Measurements from ENCODE around the gene PDGFB.

Gene PDGFB

DNA sequence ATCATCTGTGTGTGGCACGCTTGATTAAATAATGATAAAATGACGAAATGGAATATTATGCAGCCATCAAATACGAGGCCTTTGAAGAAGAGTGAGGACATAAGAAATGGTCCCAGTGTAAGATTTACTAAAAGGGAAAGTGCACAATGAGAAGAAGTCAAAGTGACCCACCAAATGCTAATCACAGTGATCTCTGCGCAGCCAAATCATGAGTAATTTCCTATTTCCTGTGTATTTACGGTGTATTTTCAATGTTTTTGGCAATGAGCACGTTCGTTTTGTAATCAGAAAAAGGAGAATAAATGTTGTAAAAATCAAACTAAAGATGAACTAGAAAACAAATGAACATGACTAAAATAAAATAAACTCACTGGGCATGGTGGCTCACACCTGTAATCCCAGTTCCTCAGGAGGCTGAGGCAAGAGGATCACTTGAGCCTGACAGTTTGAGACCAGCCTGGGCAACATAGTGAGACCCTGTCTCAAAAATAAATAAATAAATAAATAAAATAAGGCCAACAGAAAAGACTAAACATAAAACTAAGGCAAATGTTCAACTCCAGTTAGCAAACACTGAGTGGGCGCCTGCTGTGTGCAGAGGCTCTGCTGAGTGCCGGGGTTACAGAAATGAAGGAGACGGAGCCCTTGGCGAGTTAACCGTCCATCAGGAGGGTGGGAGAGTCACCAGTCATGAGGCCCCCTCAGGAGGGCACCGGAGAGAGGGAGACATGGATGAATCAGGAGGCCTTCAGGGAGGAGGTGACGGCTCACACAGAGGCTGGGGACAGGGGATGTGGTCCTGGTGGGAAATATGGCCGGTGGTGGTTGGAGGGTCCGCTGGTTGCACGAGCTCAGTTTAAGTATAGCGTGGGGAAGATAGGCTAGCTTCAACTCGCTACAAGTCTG is 66.3 kb downstream of the PDGFB start:
- peaks cover 52% of the 10 kb centered on the region for H3K4me1 ChIP-seq (ENCODE audit: insufficient read depth, poor library complexity, severe bottlenecking)
- ATAC-seq (ENCODE audit: low read depth) = no peak
- no peak for DNase-seq (ENCODE audit: low spot score)
- H3K27ac ChIP-seq (ENCODE audit: poor library complexity, severe bottlenecking) = peak overlapping the region; percentile 96
- H3K9me3 ChIP-seq (ENCODE audit: severe bottlenecking) = no peaks in the 10 kb centered on the region
- H3K4me3 ChIP-seq (ENCODE audit: severe bottlenecking) = no peak overlapping the region
- H3K36me3 ChIP-seq (ENCODE audit: low read depth) = no peaks in the 10 kb centered on the region
- no peaks in the 10 kb centered on the region for H3K27me3 ChIP-seq (ENCODE audit: insufficient read depth, poor library complexity, severe bottlenecking)
- TF ChIP-seq, protein P1, sequence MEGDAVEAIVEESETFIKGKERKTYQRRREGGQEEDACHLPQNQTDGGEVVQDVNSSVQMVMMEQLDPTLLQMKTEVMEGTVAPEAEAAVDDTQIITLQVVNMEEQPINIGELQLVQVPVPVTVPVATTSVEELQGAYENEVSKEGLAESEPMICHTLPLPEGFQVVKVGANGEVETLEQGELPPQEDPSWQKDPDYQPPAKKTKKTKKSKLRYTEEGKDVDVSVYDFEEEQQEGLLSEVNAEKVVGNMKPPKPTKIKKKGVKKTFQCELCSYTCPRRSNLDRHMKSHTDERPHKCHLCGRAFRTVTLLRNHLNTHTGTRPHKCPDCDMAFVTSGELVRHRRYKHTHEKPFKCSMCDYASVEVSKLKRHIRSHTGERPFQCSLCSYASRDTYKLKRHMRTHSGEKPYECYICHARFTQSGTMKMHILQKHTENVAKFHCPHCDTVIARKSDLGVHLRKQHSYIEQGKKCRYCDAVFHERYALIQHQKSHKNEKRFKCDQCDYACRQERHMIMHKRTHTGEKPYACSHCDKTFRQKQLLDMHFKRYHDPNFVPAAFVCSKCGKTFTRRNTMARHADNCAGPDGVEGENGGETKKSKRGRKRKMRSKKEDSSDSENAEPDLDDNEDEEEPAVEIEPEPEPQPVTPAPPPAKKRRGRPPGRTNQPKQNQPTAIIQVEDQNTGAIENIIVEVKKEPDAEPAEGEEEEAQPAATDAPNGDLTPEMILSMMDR (IDR thresholded peaks at IDR 0.05; ENCODE audit: poor library complexity, severe bottlenecking) = no peak

DNA sequence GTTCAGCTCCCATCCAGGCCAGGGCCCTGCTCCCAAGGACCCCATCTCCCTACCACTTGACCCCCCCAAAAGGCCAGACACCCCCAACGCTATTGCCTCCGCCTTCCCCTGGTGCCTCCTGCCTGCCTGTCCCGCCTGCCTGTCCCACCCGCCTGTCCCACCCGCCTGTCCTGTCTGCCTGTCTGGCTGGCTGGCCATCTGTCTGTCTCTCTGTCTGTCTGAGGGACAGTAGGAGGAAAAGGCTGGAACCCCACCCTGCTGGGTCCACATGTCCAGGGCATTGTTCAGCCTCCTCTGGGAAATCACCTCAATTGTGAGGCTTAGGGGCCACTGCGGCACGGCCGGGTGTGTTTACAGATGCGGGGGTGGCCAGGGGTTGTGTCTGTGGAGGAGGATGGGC is 67.0 kb downstream of the PDGFB start:
- H3K27me3 ChIP-seq (ENCODE audit: insufficient read depth, poor library complexity, severe bottlenecking) = no peaks in the 10 kb centered on the region
- TF ChIP-seq, protein P1 (IDR thresholded peaks at IDR 0.05; ENCODE audit: poor library complexity, severe bottlenecking) = no peak
- H3K36me3 ChIP-seq (ENCODE audit: low read depth) = no peaks in the 10 kb centered on the region
- DNase-seq (ENCODE audit: low spot score) (no peak), ATAC-seq (ENCODE audit: low read depth) (no peak)
- H3K9me3 ChIP-seq (ENCODE audit: severe bottlenecking) = no peaks in the 10 kb centered on the region
- H3K27ac ChIP-seq (ENCODE audit: poor library complexity, severe bottlenecking) = peak overlapping the region; percentile 96
- H3K4me1 ChIP-seq (ENCODE audit: insufficient read depth, poor library complexity, severe bottlenecking) = peaks cover 52% of the 10 kb centered on the region
- H3K4me3 ChIP-seq (ENCODE audit: severe bottlenecking) = no peak overlapping the region

DNA sequence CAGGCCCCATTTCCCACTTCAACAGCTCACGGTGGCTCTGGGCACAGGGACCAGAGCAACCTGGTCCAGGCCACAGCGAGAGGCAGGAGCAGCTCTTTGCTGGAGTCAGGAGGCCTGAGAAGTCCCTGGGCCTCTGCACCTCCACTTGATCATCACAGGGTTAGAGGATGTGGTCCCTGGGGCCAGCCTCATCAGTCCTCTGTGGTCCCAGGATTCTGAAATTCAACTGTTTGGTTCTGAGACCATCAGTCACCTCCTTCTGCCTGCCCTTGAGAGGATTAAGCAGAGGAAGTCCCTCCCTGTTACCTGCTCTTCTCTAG is 67.4 kb downstream of the PDGFB start:
- ATAC-seq (ENCODE audit: low read depth) = no peak
- H3K4me1 ChIP-seq (ENCODE audit: insufficient read depth, poor library complexity, severe bottlenecking) = peaks cover 52% of the 10 kb centered on the region
- no peak for DNase-seq (ENCODE audit: low spot score)
- no peaks in the 10 kb centered on the region for H3K36me3 ChIP-seq (ENCODE audit: low read depth)
- H3K27ac ChIP-seq (ENCODE audit: poor library complexity, severe bottlenecking) = peak overlapping the region; percentile 96
- H3K9me3 ChIP-seq (ENCODE audit: severe bottlenecking) = no peaks in the 10 kb centered on the region
- TF ChIP-seq, protein P1 (IDR thresholded peaks at IDR 0.05; ENCODE audit: poor library complexity, severe bottlenecking) = no peak
- H3K4me3 ChIP-seq (ENCODE audit: severe bottlenecking) = no peak overlapping the region
- no peaks in the 10 kb centered on the region for H3K27me3 ChIP-seq (ENCODE audit: insufficient read depth, poor library complexity, severe bottlenecking)

DNA sequence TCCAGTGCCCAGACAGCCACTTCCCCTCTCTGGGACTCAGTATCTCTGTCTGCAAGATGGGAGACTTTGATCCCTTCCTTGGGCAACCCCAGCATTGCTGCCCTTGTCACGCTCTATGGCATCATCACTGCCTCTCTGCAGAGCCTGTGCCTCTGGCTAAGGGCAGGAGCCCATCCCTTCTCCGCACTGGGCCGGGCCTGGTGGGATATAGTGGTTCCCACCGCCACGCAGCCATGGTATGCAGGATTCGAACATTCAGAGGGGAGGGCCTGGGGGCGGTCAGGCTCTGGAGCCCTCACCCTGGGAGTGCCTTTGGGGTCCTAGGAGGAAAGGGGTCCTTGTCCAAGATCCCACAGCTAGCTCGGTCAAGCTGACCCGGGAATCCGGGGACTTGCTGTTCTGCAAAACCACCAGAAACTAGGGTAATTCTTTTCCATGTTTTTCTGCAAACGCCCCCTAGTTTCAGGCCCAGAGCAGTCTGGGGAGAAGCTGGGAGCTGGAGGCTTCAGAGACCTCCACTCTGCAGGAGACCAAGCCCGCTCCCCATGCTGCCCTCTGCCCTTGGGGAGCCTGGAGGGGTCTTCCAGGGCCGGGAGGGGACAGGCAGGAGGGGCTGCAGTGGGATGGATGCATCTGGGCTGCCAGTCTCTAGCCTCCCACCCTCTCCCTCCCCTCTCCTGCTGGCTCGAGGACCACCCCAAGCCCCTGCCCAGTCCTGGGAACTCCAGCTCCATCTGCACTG is 67.9 kb downstream of the PDGFB start:
- Histone ChIP-seq H3K9me3 (ENCODE audit: severe bottlenecking) (no peaks in the 10 kb centered on the region), H3K27me3 (ENCODE audit: insufficient read depth, poor library complexity, severe bottlenecking) (no peaks in the 10 kb centered on the region), H3K4me3 (ENCODE audit: severe bottlenecking) (no peak overlapping the region), H3K27ac (ENCODE audit: poor library complexity, severe bottlenecking) (peak overlapping the region; percentile 96), H3K4me1 (ENCODE audit: insufficient read depth, poor library complexity, severe bottlenecking) (peaks cover 52% of the 10 kb centered on the region), H3K36me3 (ENCODE audit: low read depth) (no peaks in the 10 kb centered on the region)
- DNase-seq (ENCODE audit: low spot score) (no peak), ATAC-seq (ENCODE audit: low read depth) (no peak)
- TF ChIP-seq, protein P1 (IDR thresholded peaks at IDR 0.05; ENCODE audit: poor library complexity, severe bottlenecking) = no peak
